ENCODE results near the gene DMP1.
"Not testable (repeated sequence)": the region's sequence is repeated elsewhere in the genome, so short reads cannot be mapped to it uniquely, and the experiment has no call there.

Gene DMP1

GRCh38 chr4:87688316-87688715, 38.2 kb downstream of the DMP1 start:
- no peak for DNase-seq (ENCODE audit: low read depth)

- DNase-seq (ENCODE audit: low read depth): not testable (repeated sequence)
Measured at GRCh38 chr4:87690947-87691346, 40.9 kb downstream of the DMP1 start.

GRCh38 chr4:87692060-87692459, 42.0 kb downstream of the DMP1 start:
- DNase-seq (ENCODE audit: low read depth): not testable (repeated sequence)

- DNase-seq (ENCODE audit: low read depth): no peak
Measured at GRCh38 chr4:87697272-87697671, 47.2 kb downstream of the DMP1 start.

- no peak for DNase-seq (ENCODE audit: low read depth)
Measured at GRCh38 chr4:87697945-87698344, 47.9 kb downstream of the DMP1 start.

- no peak for DNase-seq (ENCODE audit: low read depth)
Measured at GRCh38 chr4:87698394-87698793, 48.3 kb downstream of the DMP1 start.

- no peak for DNase-seq (ENCODE audit: low read depth)
Measured at GRCh38 chr4:87704001-87704400, 53.9 kb downstream of the DMP1 start.

- no peak for DNase-seq (ENCODE audit: low read depth)
Measured at GRCh38 chr4:87707279-87707918, 57.3 kb downstream of the DMP1 start.

All from stimulated activated CD8-positive, alpha-beta memory T cell treated with anti-CD3 and anti-CD28 coated beads, Interleukin-15, amount 100 ng/mL, for 1 hour (primary cell).